Prostate gland (tissue), 2 donors: ENCODE results near the gene HOXA3. TPM values are rescaled to one million over a fixed set of nuclear protein-coding genes. Genes with fewer than 3 reads are reported as not detected.

ENCODE experiments used
- DNase-seq: peaks from one replicate; pipeline ENCODE4 v3.0.0-alpha.2; 2019; ENCODE audit warnings: low spot score
- H3K27ac ChIP-seq, 2 donors: fragments of 200-600 bp; sonication (generic); 2 replicates each; pipeline ENCODE4 v1.5.1; 2017 to 2019
- H3K27me3 ChIP-seq: fragments of 200-600 bp; sonication (generic); replicated peaks from 2 replicates; pipeline ENCODE4 v1.5.1; 2019; ENCODE audit not compliant: insufficient read depth
- H3K36me3 ChIP-seq, 2 donors: fragments of 200-600 bp; sonication (generic); 1 replicate in 1 of 2; 2 replicates in 1 of 2; pipeline versions ENCODE4 v1.5.1 to v1.8.1; 2017 to 2019
- H3K4me1 ChIP-seq: fragments of 200-600 bp; sonication (generic); replicated peaks from 2 replicates; pipeline ENCODE4 v1.5.1; 2019
- H3K4me3 ChIP-seq, 2 donors: fragments of 200-600 bp; sonication (generic); 2 replicates each; pipeline ENCODE4 v1.5.1; 2017 to 2019
- H3K9me3 ChIP-seq: fragments of 200-600 bp; sonication (generic); 2 replicates; pipeline ENCODE4 v1.5.1; 2017
- CTCF ChIP-seq, 4 experiments: fragments of 200-600 bp in 2 of 4; fragments of 450-650 bp in 2 of 4; sonication (generic) in 2 of 4; IDR thresholded peaks; 1 replicate in 3 of 4; 2 replicates in 1 of 4; pipeline ENCODE4 v1.5.1; 2016 to 2019; ENCODE audit warnings: antibody characterized with exemption in 4 of 4, mild to moderate bottlenecking in 2 of 4, moderate library complexity in 2 of 4
- POLR2A ChIP-seq: fragments of 450-650 bp; IDR thresholded peaks from one replicate; pipeline ENCODE4 v1.6.1; 2016; ENCODE audit warnings: antibody characterized with exemption, mild to moderate bottlenecking
- POLR2AphosphoS5 ChIP-seq: sonication (generic); formaldehyde crosslinking; IDR thresholded peaks from one replicate; pipeline ENCODE4 v1.6.1; 2017; ENCODE audit warnings: antibody characterized with exemption
- WGBS: methylation state at CpG from one replicate; pipeline ENCODE4 v1.1.5; 2018; 5-methylcytosine and 5-hydroxymethylcytosine counted together
- intact Hi-C: fragments of 100-400 bp; cut with DNase I; formaldehyde crosslinking; loops from one replicate; pipeline ENCODE4 v1.14.2; 2022
- total RNA-seq, 2 donors: library from RNA; depleted of rRNA; stranded (reverse); fragments of >200 nt; gene quantifications; one replicate each; pipeline ENCODE4 v1.1.0, GENCODE V29; 2016

HOXA3 gene
- total RNA-seq, 2 donors from 2014 or later, result 2.8 to 3.1 TPM

- TF ChIP-seq CTCF (IDR thresholded peaks at IDR 0.05) (no peak), POLR2AphosphoS5 (no peak), POLR2A (no peak)
- WGBS, result 63% methylated on average over 15 of the region's 15 CpGs
- Histone ChIP-seq H3K4me3 (no peak overlapping the region), H3K4me1 (no peaks in the 10 kb centered on the region), H3K27ac (no peak overlapping the region), H3K36me3 (no peaks in the 10 kb centered on the region), H3K27me3 (no peaks in the 10 kb centered on the region), H3K9me3 (no peaks in the 10 kb centered on the region)
- intact Hi-C loops, result no loop called here
- no peak for DNase-seq
Observed at GRCh38 chr7:27140126-27140857, 12.1 kb downstream of the HOXA3 start.

- no peaks in the 10 kb centered on the region for H3K36me3 ChIP-seq
- DNase-seq, result no peak
- intact Hi-C loops, result no loop called here
- no peaks in the 10 kb centered on the region for H3K4me1 ChIP-seq
- H3K27me3 ChIP-seq, result no peaks in the 10 kb centered on the region
- no peaks in the 10 kb centered on the region for H3K9me3 ChIP-seq
- H3K27ac ChIP-seq, result peak overlapping the region in 1 of 2 donors; percentile 27
- 70% methylated on average over 48 of the region's 53 CpGs for WGBS
- TF ChIP-seq POLR2AphosphoS5, result no peak
- no peak for TF ChIP-seq POLR2A
- no peak for TF ChIP-seq CTCF (IDR thresholded peaks at IDR 0.05)
- H3K4me3 ChIP-seq, result peak overlapping the region in 1 of 2 donors; percentile 16
Observed at GRCh38 chr7:27139334-27140125, 12.9 kb downstream of the HOXA3 start.

GRCh38 chr7:27138985-27139333, 13.4 kb downstream of the HOXA3 start:
- 70% methylated on average over 11 of the region's 11 CpGs for WGBS
- Histone ChIP-seq H3K9me3 (no peaks in the 10 kb centered on the region), H3K4me1 (no peaks in the 10 kb centered on the region), H3K36me3 (no peaks in the 10 kb centered on the region), H3K4me3 (no peak overlapping the region), H3K27ac (peak overlapping the region in 1 of 2 donors; percentile 37), H3K27me3 (no peaks in the 10 kb centered on the region)
- intact Hi-C loops, result no loop called here
- TF ChIP-seq CTCF (IDR thresholded peaks at IDR 0.05), result no peak
- TF ChIP-seq POLR2AphosphoS5, result no peak
- TF ChIP-seq POLR2A, result no peak
- no peak for DNase-seq

- Histone ChIP-seq H3K27ac (peak overlapping the region in 1 of 2 donors; percentile 37), H3K36me3 (no peaks in the 10 kb centered on the region), H3K27me3 (no peaks in the 10 kb centered on the region), H3K4me3 (no peak overlapping the region), H3K4me1 (no peaks in the 10 kb centered on the region), H3K9me3 (no peaks in the 10 kb centered on the region)
- TF ChIP-seq CTCF (IDR thresholded peaks at IDR 0.05), result no peak
- TF ChIP-seq POLR2A, result no peak
- no peak for TF ChIP-seq POLR2AphosphoS5
- WGBS, result 85% methylated on average over 1 of the region's 1 CpG
- no peak for DNase-seq
- intact Hi-C loops, result no loop called here
Observed at GRCh38 chr7:27138472-27138871, 13.9 kb downstream of the HOXA3 start.
